Suprapubic skin (tissue), 3 donors: ENCODE data around the gene GRID1.

Experiments used
- CTCF ChIP-seq, 2 donors: fragments of 200-600 bp in 1 of 2; fragments of 450-650 bp in 1 of 2; sonication (generic) in 1 of 2; IDR thresholded peaks; one replicate each; pipeline ENCODE4 v1.5.1; 2016 to 2019; ENCODE audit warnings: antibody characterized with exemption in 2 of 2, mild to moderate bottlenecking in 1 of 2, moderate library complexity in 1 of 2
- POLR2AphosphoS5 ChIP-seq, 3 donors: sonication (generic); formaldehyde crosslinking; IDR thresholded peaks; one replicate each; pipeline ENCODE4 v1.6.1; 2017; ENCODE audit warnings: antibody characterized with exemption in 3 of 3

DNA sequence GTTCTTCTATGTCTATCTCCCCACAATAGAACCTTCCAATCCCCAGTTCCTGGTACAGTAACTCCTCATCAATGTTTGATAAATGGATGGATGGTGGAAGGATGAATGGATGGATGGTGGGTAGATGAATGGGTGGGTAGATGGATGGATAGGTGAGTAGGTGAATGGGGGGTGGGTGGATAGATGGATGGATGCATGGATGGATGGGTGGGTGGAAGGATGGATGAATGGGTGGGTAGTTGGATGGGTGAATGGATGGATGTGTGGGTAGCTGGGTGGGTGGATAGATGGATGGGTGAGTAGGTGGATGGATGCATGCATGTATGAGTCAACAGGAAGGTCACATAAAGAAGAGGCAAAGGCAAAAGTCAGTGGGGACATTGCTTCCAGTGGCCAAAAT lies 116.8 kb downstream of the GRID1 start:
- TF ChIP-seq POLR2AphosphoS5 (IDR thresholded peaks at IDR 0.05), result no peak
- TF ChIP-seq CTCF (IDR thresholded peaks at IDR 0.05), result no peak
